Measurements from ENCODE around the gene CNNM4.

DNA sequence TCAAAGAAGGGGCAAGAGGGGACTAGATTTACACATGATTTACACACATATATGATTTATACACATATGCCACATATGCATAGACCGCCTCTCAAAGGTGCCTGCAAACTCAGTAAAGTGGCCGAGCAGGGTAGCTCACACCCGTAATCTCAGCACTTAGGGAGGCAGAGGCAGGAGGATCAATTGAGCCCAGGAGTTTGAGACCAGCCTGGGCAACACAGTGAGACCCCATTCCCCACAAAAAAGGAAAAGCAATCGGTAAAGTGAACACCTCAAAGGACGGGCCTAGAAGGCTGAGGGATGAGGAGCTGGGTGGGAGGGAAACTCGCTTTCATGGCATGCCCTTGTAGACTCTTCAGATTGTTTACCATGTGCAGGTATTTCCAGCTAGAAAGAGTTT, 92.0 kb downstream of the CNNM4 start:
- TF ChIP-seq, protein P1, sequence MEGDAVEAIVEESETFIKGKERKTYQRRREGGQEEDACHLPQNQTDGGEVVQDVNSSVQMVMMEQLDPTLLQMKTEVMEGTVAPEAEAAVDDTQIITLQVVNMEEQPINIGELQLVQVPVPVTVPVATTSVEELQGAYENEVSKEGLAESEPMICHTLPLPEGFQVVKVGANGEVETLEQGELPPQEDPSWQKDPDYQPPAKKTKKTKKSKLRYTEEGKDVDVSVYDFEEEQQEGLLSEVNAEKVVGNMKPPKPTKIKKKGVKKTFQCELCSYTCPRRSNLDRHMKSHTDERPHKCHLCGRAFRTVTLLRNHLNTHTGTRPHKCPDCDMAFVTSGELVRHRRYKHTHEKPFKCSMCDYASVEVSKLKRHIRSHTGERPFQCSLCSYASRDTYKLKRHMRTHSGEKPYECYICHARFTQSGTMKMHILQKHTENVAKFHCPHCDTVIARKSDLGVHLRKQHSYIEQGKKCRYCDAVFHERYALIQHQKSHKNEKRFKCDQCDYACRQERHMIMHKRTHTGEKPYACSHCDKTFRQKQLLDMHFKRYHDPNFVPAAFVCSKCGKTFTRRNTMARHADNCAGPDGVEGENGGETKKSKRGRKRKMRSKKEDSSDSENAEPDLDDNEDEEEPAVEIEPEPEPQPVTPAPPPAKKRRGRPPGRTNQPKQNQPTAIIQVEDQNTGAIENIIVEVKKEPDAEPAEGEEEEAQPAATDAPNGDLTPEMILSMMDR (IDR thresholded peaks at IDR 0.05; ENCODE audit: insufficient read depth, low read depth, low read length), result no peak
- TF ChIP-seq EZH2 (IDR thresholded peaks at IDR 0.05; ENCODE audit: insufficient read depth, low read length), result no peak
